Neural cell (in vitro differentiated cells): ENCODE results near the gene KCTD12. TPM values are rescaled to one million over a fixed set of nuclear protein-coding genes. Genes with fewer than 3 reads are reported as not detected.
A peak's percentile ranks its signal among the peaks of the same experiment; 100 is the strongest.

Experiments
- H2AFZ ChIP-seq: fragments of 200-600, 300-800 bp; sonication (generic), shearing (Covaris generic); 2 replicates; pipeline ENCODE4 v1.6.0; 2014; ENCODE audit warnings: low read depth, mild to moderate bottlenecking, antibody characterized with exemption, low read length, moderate library complexity
- H3F3A ChIP-seq: fragments of 200-600 bp; shearing (Covaris generic); 2 replicates; pipeline ENCODE4 v1.6.1; 2016; ENCODE audit warnings: mild to moderate bottlenecking, moderate library complexity, mixed read lengths, antibody characterized with exemption, low read length; ENCODE audit not compliant: insufficient read depth, poor library complexity, severe bottlenecking
- H3K27ac ChIP-seq: fragments of 200-600, 300-800 bp; sonication (generic), shearing (Covaris generic); 2 replicates; pipeline ENCODE4 v1.5.1; 2014; ENCODE audit warnings: mild to moderate bottlenecking, low read length, moderate library complexity
- H3K27me3 ChIP-seq: fragments of 300-800, 200-600 bp; sonication (generic), shearing (Covaris generic); 2 replicates; pipeline ENCODE4 v1.6.0; 2014; ENCODE audit warnings: mild to moderate bottlenecking, low read depth, low read length, moderate library complexity; ENCODE audit not compliant: insufficient read depth
- H3K36me3 ChIP-seq: fragments of 300-800, 200-600 bp; sonication (generic), shearing (Covaris generic); 2 replicates; pipeline ENCODE4 v1.5.1; 2014; ENCODE audit warnings: mild to moderate bottlenecking, antibody characterized with exemption, low read length, moderate library complexity; ENCODE audit not compliant: insufficient read depth
- H3K4me2 ChIP-seq: fragments of 300-800, 200-600 bp; sonication (generic), shearing (Covaris generic); 2 replicates; pipeline ENCODE4 v1.6.0; 2014; ENCODE audit warnings: mild to moderate bottlenecking, low read length
- H3K4me3 ChIP-seq: fragments of 300-800, 200-600 bp; sonication (generic), shearing (Covaris generic); 2 replicates; pipeline ENCODE4 v1.5.1; 2014; ENCODE audit warnings: mild to moderate bottlenecking, low read length, moderate library complexity
- H3K79me2 ChIP-seq: fragments of 200-600 bp; shearing (Covaris generic); replicated peaks from 2 replicates; pipeline ENCODE4 v1.6.0; 2014; ENCODE audit warnings: mild to moderate bottlenecking, low read length, moderate library complexity; ENCODE audit not compliant: insufficient read depth
- H3K9ac ChIP-seq: fragments of 300-800, 200-600 bp; sonication (generic), shearing (Covaris generic); 2 replicates; pipeline ENCODE4 v1.6.1; 2016; ENCODE audit warnings: mild to moderate bottlenecking, low read length, mixed read lengths
- H3K9me2 ChIP-seq: fragments of 200-600 bp; shearing (Covaris generic); 2 replicates; pipeline ENCODE4 v1.6.1; 2016; ENCODE audit warnings: mild to moderate bottlenecking, low read length, mixed read lengths; ENCODE audit not compliant: insufficient read depth
- H3K9me3 ChIP-seq: fragments of 200-600, 300-800 bp; sonication (generic), shearing (Covaris generic); 2 replicates; pipeline ENCODE4 v1.6.1; 2016; ENCODE audit warnings: mild to moderate bottlenecking, mixed run types, low read length, moderate library complexity, mixed read lengths
- H4K20me1 ChIP-seq: fragments of 200-600 bp; shearing (Covaris generic); 2 replicates; pipeline ENCODE4 v1.6.1; 2016; ENCODE audit warnings: mild to moderate bottlenecking, mixed run types; ENCODE audit not compliant: insufficient read depth
- EP300 ChIP-seq: fragments of 450-650 bp; conservative IDR thresholded peaks from 2 replicates; pipeline ENCODE4 v1.6.1; 2014; ENCODE audit warnings: antibody characterized with exemption, mild to moderate bottlenecking, moderate library complexity; ENCODE audit not compliant: poor library complexity, severe bottlenecking
- EZH2 ChIP-seq: fragments of 200-600, 300-800 bp; shearing (Covaris generic), sonication (generic); IDR thresholded peaks from 2 replicates; pipeline ENCODE4 v1.6.1; 2014; ENCODE audit warnings: antibody characterized with exemption, low read length, borderline replicate concordance, mild to moderate bottlenecking; ENCODE audit not compliant: insufficient read depth, poor library complexity, severe bottlenecking
- MXI1 ChIP-seq: fragments of 450-650 bp; conservative IDR thresholded peaks from 2 replicates; pipeline ENCODE4 v1.6.1; 2014; ENCODE audit warnings: antibody characterized with exemption, mild to moderate bottlenecking; ENCODE audit not compliant: poor library complexity, severe bottlenecking
- POLR2AphosphoS5 ChIP-seq: IDR thresholded peaks from 2 replicates; pipeline ENCODE4 v1.6.1; 2012
- RAD21 ChIP-seq: fragments of 450-650 bp; conservative IDR thresholded peaks from 2 replicates; pipeline ENCODE4 v1.6.1; 2014; ENCODE audit warnings: antibody characterized with exemption, mild to moderate bottlenecking, moderate library complexity
- SMC3 ChIP-seq: fragments of 450-650 bp; conservative IDR thresholded peaks from 2 replicates; pipeline ENCODE4 v1.6.1; 2014; ENCODE audit warnings: antibody characterized with exemption, mild to moderate bottlenecking, moderate library complexity; ENCODE audit not compliant: poor library complexity
- TAF1 ChIP-seq: IDR thresholded peaks from 2 replicates; pipeline ENCODE4 v1.6.1; 2012; ENCODE audit warnings: low read depth
- polyA plus RNA-seq: library from polyadenylated mRNA; depleted of rRNA; stranded (reverse); fragments of >200 nt; gene quantifications from 2 replicates; pipeline ENCODE4 v1.2.3, GENCODE V29; 2014
- TF ChIP-seq, protein P1 (sequence below): IDR thresholded peaks from 2 replicates; pipeline ENCODE4 v1.6.1; 2012; ENCODE audit warnings: borderline replicate concordance
- TF ChIP-seq, protein P2 (sequence below): fragments of 450-650 bp; IDR thresholded peaks from 2 replicates; pipeline ENCODE4 v1.5.1; 2014; ENCODE audit warnings: antibody characterized with exemption, mild to moderate bottlenecking, moderate library complexity; ENCODE audit not compliant: poor library complexity, severe bottlenecking

Gene KCTD12
- polyA plus RNA-seq, 1 donor from 2014 or later: 2.7 TPM

DNA sequence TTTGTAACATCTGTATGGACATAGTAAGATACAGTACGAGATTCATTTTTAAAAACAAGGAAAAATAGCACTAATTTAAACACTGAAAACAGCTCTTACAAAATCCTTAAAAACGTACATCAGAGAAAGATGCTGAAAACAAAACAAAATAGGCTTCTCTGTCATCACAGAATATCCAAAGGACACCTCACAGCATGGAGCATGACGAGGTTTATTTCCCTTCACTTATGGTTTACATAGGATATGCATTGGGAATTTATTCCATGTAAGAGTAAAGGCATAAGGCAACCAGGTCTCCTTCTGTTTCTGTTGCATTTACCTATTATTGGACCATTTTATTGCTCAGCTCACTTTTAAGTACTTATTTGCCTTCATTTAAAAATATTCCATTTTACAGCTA is 3.0 kb downstream of the KCTD12 start:
- Histone ChIP-seq H3K9me2 (no peaks in the 10 kb centered on the region), H3K9me3 (no peaks in the 10 kb centered on the region), H2AFZ (no peak overlapping the region), H3K36me3 (no peaks in the 10 kb centered on the region), H3K27ac (no peak overlapping the region), H4K20me1 (no peaks in the 10 kb centered on the region), H3K9ac (no peak overlapping the region), H3F3A (no peaks in the 10 kb centered on the region), H3K27me3 (peaks cover 31% of the 10 kb centered on the region), H3K4me2 (no peak overlapping the region), H3K4me3 (peak overlapping the region; percentile 9), H3K79me2 (no peaks in the 10 kb centered on the region)
- TF ChIP-seq POLR2AphosphoS5 (no peak), RAD21 (no peak), MXI1 (no peak), EZH2 (no peak), TAF1 (no peak), SMC3 (no peak), EP300 (no peak)
- TF ChIP-seq, protein P1, sequence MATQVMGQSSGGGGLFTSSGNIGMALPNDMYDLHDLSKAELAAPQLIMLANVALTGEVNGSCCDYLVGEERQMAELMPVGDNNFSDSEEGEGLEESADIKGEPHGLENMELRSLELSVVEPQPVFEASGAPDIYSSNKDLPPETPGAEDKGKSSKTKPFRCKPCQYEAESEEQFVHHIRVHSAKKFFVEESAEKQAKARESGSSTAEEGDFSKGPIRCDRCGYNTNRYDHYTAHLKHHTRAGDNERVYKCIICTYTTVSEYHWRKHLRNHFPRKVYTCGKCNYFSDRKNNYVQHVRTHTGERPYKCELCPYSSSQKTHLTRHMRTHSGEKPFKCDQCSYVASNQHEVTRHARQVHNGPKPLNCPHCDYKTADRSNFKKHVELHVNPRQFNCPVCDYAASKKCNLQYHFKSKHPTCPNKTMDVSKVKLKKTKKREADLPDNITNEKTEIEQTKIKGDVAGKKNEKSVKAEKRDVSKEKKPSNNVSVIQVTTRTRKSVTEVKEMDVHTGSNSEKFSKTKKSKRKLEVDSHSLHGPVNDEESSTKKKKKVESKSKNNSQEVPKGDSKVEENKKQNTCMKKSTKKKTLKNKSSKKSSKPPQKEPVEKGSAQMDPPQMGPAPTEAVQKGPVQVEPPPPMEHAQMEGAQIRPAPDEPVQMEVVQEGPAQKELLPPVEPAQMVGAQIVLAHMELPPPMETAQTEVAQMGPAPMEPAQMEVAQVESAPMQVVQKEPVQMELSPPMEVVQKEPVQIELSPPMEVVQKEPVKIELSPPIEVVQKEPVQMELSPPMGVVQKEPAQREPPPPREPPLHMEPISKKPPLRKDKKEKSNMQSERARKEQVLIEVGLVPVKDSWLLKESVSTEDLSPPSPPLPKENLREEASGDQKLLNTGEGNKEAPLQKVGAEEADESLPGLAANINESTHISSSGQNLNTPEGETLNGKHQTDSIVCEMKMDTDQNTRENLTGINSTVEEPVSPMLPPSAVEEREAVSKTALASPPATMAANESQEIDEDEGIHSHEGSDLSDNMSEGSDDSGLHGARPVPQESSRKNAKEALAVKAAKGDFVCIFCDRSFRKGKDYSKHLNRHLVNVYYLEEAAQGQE: no peak
- TF ChIP-seq, protein P2, sequence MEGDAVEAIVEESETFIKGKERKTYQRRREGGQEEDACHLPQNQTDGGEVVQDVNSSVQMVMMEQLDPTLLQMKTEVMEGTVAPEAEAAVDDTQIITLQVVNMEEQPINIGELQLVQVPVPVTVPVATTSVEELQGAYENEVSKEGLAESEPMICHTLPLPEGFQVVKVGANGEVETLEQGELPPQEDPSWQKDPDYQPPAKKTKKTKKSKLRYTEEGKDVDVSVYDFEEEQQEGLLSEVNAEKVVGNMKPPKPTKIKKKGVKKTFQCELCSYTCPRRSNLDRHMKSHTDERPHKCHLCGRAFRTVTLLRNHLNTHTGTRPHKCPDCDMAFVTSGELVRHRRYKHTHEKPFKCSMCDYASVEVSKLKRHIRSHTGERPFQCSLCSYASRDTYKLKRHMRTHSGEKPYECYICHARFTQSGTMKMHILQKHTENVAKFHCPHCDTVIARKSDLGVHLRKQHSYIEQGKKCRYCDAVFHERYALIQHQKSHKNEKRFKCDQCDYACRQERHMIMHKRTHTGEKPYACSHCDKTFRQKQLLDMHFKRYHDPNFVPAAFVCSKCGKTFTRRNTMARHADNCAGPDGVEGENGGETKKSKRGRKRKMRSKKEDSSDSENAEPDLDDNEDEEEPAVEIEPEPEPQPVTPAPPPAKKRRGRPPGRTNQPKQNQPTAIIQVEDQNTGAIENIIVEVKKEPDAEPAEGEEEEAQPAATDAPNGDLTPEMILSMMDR: no peak

DNA sequence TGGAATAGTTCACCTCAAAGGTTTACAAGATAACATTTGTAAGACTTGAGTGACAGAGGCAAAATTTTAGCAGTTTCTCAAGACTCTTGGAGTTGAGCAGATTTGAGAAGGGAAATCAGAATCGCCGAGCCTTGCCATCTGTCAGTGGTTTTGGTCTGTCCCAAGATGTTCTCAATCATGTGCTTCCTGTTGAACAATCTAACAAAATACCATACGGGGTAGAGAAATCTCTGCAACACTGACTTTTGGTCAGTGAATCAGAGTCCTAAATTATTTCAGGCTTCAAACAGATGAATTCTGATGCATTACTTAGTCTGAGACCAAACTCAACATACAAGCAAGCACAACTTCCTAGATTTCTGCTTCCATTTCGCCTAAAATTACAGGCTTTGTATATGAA is 3.8 kb downstream of the KCTD12 start:
- no peak overlapping the region for H2AFZ ChIP-seq
- H3K27me3 ChIP-seq: peaks cover 23% of the 10 kb centered on the region
- no peaks in the 10 kb centered on the region for H3K36me3 ChIP-seq
- no peak overlapping the region for H3K27ac ChIP-seq
- H4K20me1 ChIP-seq: no peaks in the 10 kb centered on the region
- H3K9ac ChIP-seq: no peak overlapping the region
- H3K4me3 ChIP-seq: no peak overlapping the region
- TF ChIP-seq EP300 (no peak), POLR2AphosphoS5 (no peak), RAD21 (no peak), SMC3 (no peak)
- TF ChIP-seq, protein P2: no peak
- TF ChIP-seq, protein P1: no peak
- no peaks in the 10 kb centered on the region for H3K9me3 ChIP-seq
- no peaks in the 10 kb centered on the region for H3K9me2 ChIP-seq
- H3F3A ChIP-seq: no peaks in the 10 kb centered on the region
- H3K79me2 ChIP-seq: no peaks in the 10 kb centered on the region
- no peak overlapping the region for H3K4me2 ChIP-seq
